ENCODE data around the gene PARD3. TPM values are rescaled to one million over a fixed set of nuclear protein-coding genes. Genes with fewer than 3 reads are reported as not detected.

PARD3 gene
- total RNA-seq, 2 experiments from 2014 or later: 3.6 to 4.0 TPM

DNA sequence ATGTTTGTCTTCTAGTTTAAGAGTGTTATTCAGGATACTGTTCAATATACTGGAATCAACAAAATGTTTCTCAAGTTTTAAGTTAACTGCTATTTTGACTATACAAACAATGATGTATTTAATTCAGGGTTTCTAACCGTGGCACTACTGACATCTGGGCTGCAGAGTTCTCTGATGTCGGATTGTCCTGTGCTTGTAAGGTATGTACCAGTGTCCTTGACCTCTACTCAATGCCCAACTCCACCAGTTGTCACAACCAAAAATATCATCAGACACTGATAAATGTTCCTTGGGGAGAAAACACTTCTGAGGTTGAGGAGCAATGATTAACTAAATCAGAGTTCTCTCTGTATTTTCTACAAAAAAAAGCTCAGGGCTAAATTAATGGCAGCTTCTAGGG, 301.5 kb downstream of the PARD3 start:
- intact Hi-C loops (cut with micrococcal nuclease): no loop called here
- Mint-ChIP-seq H3K27ac (no peak overlapping the region), H3K9me3 (no peaks in the 10 kb centered on the region), H3K27me3 (ENCODE audit: low read depth) (no peaks in the 10 kb centered on the region), H3K4me1 (ENCODE audit: low read depth) (no peaks in the 10 kb centered on the region), H3K4me3 (no peak overlapping the region), H3K36me3 (ENCODE audit: low read depth) (no peaks in the 10 kb centered on the region)
- DNase-seq: no peak
- CTCF ChIA-PET: no interaction called here

- H3K27me3 Mint-ChIP-seq (ENCODE audit: low read depth): peaks cover 8% of the 10 kb centered on the region
- no peaks in the 10 kb centered on the region for H3K9me3 Mint-ChIP-seq
- intact Hi-C loops (cut with micrococcal nuclease): no loop called here
- no peak overlapping the region for H3K4me3 Mint-ChIP-seq
- CTCF ChIA-PET: no interaction called here
- H3K36me3 Mint-ChIP-seq (ENCODE audit: low read depth): no peaks in the 10 kb centered on the region
- DNase-seq: no peak
- peaks cover 2% of the 10 kb centered on the region for H3K4me1 Mint-ChIP-seq (ENCODE audit: low read depth)
- no peak overlapping the region for H3K27ac Mint-ChIP-seq
Measured at GRCh38 chr10:34507217-34507616, 307.9 kb downstream of the PARD3 start.

DNA sequence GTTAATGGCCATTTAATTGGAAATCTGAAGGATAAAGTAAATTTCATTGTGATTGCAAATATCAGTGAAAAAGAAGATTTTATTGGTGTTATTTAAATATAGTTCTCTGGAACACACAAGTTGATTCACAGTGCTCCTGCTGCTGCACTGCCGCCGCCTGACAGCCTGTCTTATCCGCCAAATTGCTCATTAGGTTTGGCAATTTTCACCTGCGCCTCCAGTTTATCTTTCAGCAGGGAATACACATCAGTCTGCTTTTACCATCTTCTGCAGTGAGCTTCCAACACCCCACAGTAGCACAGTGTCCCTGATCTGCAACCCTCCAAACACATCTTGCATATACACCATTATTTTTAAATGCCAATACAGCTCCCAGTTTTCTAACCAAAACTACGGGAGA, 308.3 kb downstream of the PARD3 start:
- H3K36me3 Mint-ChIP-seq (ENCODE audit: low read depth): no peaks in the 10 kb centered on the region
- CTCF ChIA-PET: no interaction called here
- no peak overlapping the region for H3K4me3 Mint-ChIP-seq
- peaks cover 2% of the 10 kb centered on the region for H3K4me1 Mint-ChIP-seq (ENCODE audit: low read depth)
- no peak overlapping the region for H3K27ac Mint-ChIP-seq
- intact Hi-C loops (cut with micrococcal nuclease): no loop called here
- DNase-seq: no peak
- H3K27me3 Mint-ChIP-seq (ENCODE audit: low read depth): peaks cover 8% of the 10 kb centered on the region
- no peaks in the 10 kb centered on the region for H3K9me3 Mint-ChIP-seq

DNA sequence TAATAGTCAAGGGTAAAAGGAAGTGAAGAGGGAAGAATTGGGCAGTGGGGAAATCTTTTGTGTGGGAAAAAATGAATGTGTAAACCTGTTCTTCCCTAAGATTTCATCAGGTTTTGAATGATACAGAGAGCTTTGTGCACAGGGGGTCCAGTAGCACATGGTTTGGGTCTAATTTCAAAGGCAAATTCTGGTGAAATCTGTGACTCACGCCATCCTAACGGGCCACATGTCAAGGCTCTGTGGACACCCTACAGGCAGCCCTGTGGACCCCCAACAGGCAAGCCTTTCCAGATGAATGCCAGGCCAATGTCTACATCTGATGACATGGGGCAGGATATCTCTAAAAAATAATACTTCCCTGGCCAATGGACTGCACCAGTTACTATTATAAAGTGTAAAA, 309.8 kb downstream of the PARD3 start:
- intact Hi-C loops (cut with micrococcal nuclease): no loop called here
- DNase-seq: no peak

DNA sequence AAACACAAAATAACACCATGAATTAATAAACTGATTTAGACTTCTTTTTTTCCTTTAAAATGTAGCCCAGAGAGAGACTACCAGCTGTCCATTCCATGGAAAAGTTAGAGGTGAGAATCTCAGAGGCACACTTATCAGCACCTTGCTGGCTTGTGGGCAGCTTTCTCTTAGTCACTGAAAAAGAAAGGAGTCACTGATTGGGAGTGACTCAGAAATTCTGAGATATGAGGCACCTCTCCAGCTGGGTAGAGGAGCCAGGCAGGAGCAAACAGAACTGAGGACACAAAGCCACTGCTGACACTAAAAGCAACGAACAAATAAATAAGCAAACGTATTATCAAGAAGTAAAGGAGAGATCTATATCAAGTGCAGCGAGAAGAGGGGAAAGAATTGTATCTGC, 310.6 kb downstream of the PARD3 start:
- peaks cover 8% of the 10 kb centered on the region for H3K27me3 Mint-ChIP-seq (ENCODE audit: low read depth)
- H3K4me1 Mint-ChIP-seq (ENCODE audit: low read depth): peaks cover 2% of the 10 kb centered on the region
- H3K36me3 Mint-ChIP-seq (ENCODE audit: low read depth): no peaks in the 10 kb centered on the region
- no peak overlapping the region for H3K4me3 Mint-ChIP-seq
- no peak for DNase-seq
- no peak overlapping the region for H3K27ac Mint-ChIP-seq
- CTCF ChIA-PET: no interaction called here
- intact Hi-C loops (cut with micrococcal nuclease): no loop called here
- H3K9me3 Mint-ChIP-seq: no peaks in the 10 kb centered on the region

More for the DNA sequence above, 309.8 kb downstream of the PARD3 start:
- Mint-ChIP-seq H3K9me3 (no peaks in the 10 kb centered on the region), H3K27me3 (ENCODE audit: low read depth) (peaks cover 8% of the 10 kb centered on the region), H3K36me3 (ENCODE audit: low read depth) (no peaks in the 10 kb centered on the region), H3K4me3 (no peak overlapping the region), H3K4me1 (ENCODE audit: low read depth) (peaks cover 2% of the 10 kb centered on the region), H3K27ac (no peak overlapping the region)
- CTCF ChIA-PET: no interaction called here

GRCh38 chr10:34503704-34504103, 311.4 kb downstream of the PARD3 start:
- intact Hi-C loops (cut with micrococcal nuclease): no loop called here
- CTCF ChIA-PET: no interaction called here
- Mint-ChIP-seq H3K9me3 (no peaks in the 10 kb centered on the region), H3K36me3 (ENCODE audit: low read depth) (no peaks in the 10 kb centered on the region), H3K27me3 (ENCODE audit: low read depth) (peaks cover 8% of the 10 kb centered on the region), H3K27ac (no peak overlapping the region), H3K4me1 (ENCODE audit: low read depth) (peaks cover 2% of the 10 kb centered on the region), H3K4me3 (no peak overlapping the region)
- no peak for DNase-seq

DNA sequence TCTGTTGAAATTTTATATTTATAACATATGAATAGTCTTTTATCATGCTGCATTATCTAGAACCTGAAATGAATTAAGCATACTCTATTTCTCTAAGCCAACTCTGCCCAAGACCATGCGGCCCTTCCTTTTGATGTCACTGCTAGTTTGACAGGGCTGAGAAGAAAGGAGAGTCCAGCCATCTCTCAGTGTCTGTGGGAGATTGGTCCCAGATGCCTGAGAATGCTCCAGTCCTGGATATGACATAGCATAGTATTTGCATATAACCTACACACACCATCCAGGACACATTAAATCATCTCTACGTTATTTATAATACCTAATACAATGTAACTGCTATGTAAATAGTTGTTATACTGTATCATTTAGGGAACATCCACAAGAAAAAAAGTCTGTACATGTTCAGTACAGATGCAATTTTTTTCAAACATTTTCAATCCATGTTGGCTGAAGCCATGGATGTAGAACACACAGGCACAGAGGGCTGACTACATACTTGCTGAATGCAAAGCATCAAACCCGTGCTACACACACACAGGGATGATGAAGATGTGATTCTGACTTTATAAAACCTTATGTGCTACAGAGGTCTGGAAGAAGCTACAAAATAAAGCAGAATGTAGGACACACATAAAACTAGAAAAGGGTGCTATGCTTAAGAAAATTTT, 315.4 kb downstream of the PARD3 start:
- DNase-seq: no peak
- CTCF ChIA-PET: no interaction called here
- intact Hi-C loops (cut with micrococcal nuclease): no loop called here
- Mint-ChIP-seq H3K9me3 (no peaks in the 10 kb centered on the region), H3K4me3 (no peak overlapping the region), H3K27ac (no peak overlapping the region), H3K27me3 (ENCODE audit: low read depth) (peaks cover 5% of the 10 kb centered on the region), H3K36me3 (ENCODE audit: low read depth) (no peaks in the 10 kb centered on the region), H3K4me1 (ENCODE audit: low read depth) (peaks cover 2% of the 10 kb centered on the region)

- no peak for DNase-seq
- CTCF ChIA-PET: no interaction called here
- intact Hi-C loops (cut with micrococcal nuclease): no loop called here
- H3K4me3 Mint-ChIP-seq: no peak overlapping the region
- H3K27me3 Mint-ChIP-seq (ENCODE audit: low read depth): peaks cover 5% of the 10 kb centered on the region
- no peak overlapping the region for H3K27ac Mint-ChIP-seq
- no peaks in the 10 kb centered on the region for H3K36me3 Mint-ChIP-seq (ENCODE audit: low read depth)
- no peaks in the 10 kb centered on the region for H3K9me3 Mint-ChIP-seq
- no peaks in the 10 kb centered on the region for H3K4me1 Mint-ChIP-seq (ENCODE audit: low read depth)
Measured at GRCh38 chr10:34498821-34499220, 316.3 kb downstream of the PARD3 start.

- Mint-ChIP-seq H3K4me3 (no peak overlapping the region), H3K36me3 (ENCODE audit: low read depth) (no peaks in the 10 kb centered on the region), H3K27me3 (ENCODE audit: low read depth) (peaks cover 5% of the 10 kb centered on the region), H3K9me3 (no peaks in the 10 kb centered on the region), H3K4me1 (ENCODE audit: low read depth) (no peaks in the 10 kb centered on the region), H3K27ac (no peak overlapping the region)
- CTCF ChIA-PET: no interaction called here
- intact Hi-C loops (cut with micrococcal nuclease): no loop called here
- DNase-seq: no peak
Measured at GRCh38 chr10:34495938-34496337, 319.2 kb downstream of the PARD3 start.

GRCh38 chr10:34494012-34494411, 321.1 kb downstream of the PARD3 start:
- no peaks in the 10 kb centered on the region for H3K4me1 Mint-ChIP-seq (ENCODE audit: low read depth)
- H3K9me3 Mint-ChIP-seq: no peaks in the 10 kb centered on the region
- H3K4me3 Mint-ChIP-seq: no peak overlapping the region
- CTCF ChIA-PET: no interaction called here
- intact Hi-C loops (cut with micrococcal nuclease): no loop called here
- no peak for DNase-seq
- no peak overlapping the region for H3K27ac Mint-ChIP-seq
- peaks cover 5% of the 10 kb centered on the region for H3K27me3 Mint-ChIP-seq (ENCODE audit: low read depth)
- no peaks in the 10 kb centered on the region for H3K36me3 Mint-ChIP-seq (ENCODE audit: low read depth)

- CTCF ChIA-PET: no interaction called here
- H3K36me3 Mint-ChIP-seq (ENCODE audit: low read depth): no peaks in the 10 kb centered on the region
- DNase-seq: no peak
- H3K4me3 Mint-ChIP-seq: no peak overlapping the region
- peaks cover 7% of the 10 kb centered on the region for H3K27me3 Mint-ChIP-seq (ENCODE audit: low read depth)
- no peak overlapping the region for H3K27ac Mint-ChIP-seq
- no peaks in the 10 kb centered on the region for H3K4me1 Mint-ChIP-seq (ENCODE audit: low read depth)
- H3K9me3 Mint-ChIP-seq: no peaks in the 10 kb centered on the region
- intact Hi-C loops (cut with micrococcal nuclease): no loop called here
Measured at GRCh38 chr10:34492081-34492480, 323.0 kb downstream of the PARD3 start.

GRCh38 chr10:34491678-34492077, 323.4 kb downstream of the PARD3 start:
- Mint-ChIP-seq H3K9me3 (no peaks in the 10 kb centered on the region), H3K27ac (no peak overlapping the region), H3K36me3 (ENCODE audit: low read depth) (no peaks in the 10 kb centered on the region), H3K4me3 (no peak overlapping the region), H3K27me3 (ENCODE audit: low read depth) (peaks cover 7% of the 10 kb centered on the region), H3K4me1 (ENCODE audit: low read depth) (no peaks in the 10 kb centered on the region)
- CTCF ChIA-PET: no interaction called here
- no peak for DNase-seq
- intact Hi-C loops (cut with micrococcal nuclease): no loop called here

- intact Hi-C loops (cut with micrococcal nuclease): no loop called here
- CTCF ChIA-PET: interaction anchor here (0.6 kb wide), 1 partner anchor 1158 kb away, joined by 3 read pairs; no protein-coding TSS in a partner anchor
- peaks cover 4% of the 10 kb centered on the region for H3K27me3 Mint-ChIP-seq (ENCODE audit: low read depth)
- H3K9me3 Mint-ChIP-seq: no peaks in the 10 kb centered on the region
- H3K4me1 Mint-ChIP-seq (ENCODE audit: low read depth): no peaks in the 10 kb centered on the region
- H3K4me3 Mint-ChIP-seq: no peak overlapping the region
- DNase-seq: no peak
- H3K27ac Mint-ChIP-seq: no peak overlapping the region
- H3K36me3 Mint-ChIP-seq (ENCODE audit: low read depth): no peaks in the 10 kb centered on the region
Measured at GRCh38 chr10:34489973-34490745, 324.9 kb downstream of the PARD3 start.

Data from activated naive CD4-positive, alpha-beta T cell treated with anti-CD3 and anti-CD28 coated beads for 36 hours (primary cell).